HepG2 (cell line): ENCODE data around the gene SETD2. TPM values are rescaled to one million over a fixed set of nuclear protein-coding genes. Genes with fewer than 3 reads are reported as not detected.

Source experiments
- ARNT2 ChIP-seq: sonication (generic); formaldehyde crosslinking; IDR thresholded peaks from 2 replicates; pipeline ENCODE4 v1.8.0; 2022; ENCODE audit warnings: mild to moderate bottlenecking, low read depth, missing genetic modification reagents, moderate library complexity
- BRF2 ChIP-seq: sonication (generic); formaldehyde crosslinking; IDR thresholded peaks from 2 replicates; pipeline ENCODE4 v1.8.1; 2022; ENCODE audit warnings: mild to moderate bottlenecking, missing genetic modification reagents
- CC2D1A ChIP-seq: sonication (generic); formaldehyde crosslinking; IDR thresholded peaks from 2 replicates; pipeline ENCODE4 v1.8.1; 2023; ENCODE audit warnings: mild to moderate bottlenecking, missing genetic modification reagents
- HCFC1 ChIP-seq: fragments of 150-350 bp; IDR thresholded peaks from 2 replicates; pipeline ENCODE4 v1.6.1; 2014; ENCODE audit warnings: low read depth, low read length
- HNRNPUL1 ChIP-seq: fragments of 200-400 bp; formaldehyde crosslinking; IDR thresholded peaks from 2 replicates; pipeline ENCODE4 v1.6.1; 2017; ENCODE audit warnings: low read depth, mild to moderate bottlenecking, low read length, moderate library complexity
- NFIB ChIP-seq: sonication (generic); formaldehyde crosslinking; IDR thresholded peaks from 2 replicates; pipeline ENCODE4 v1.9.0; 2021; ENCODE audit warnings: missing genetic modification reagents, mild to moderate bottlenecking, borderline replicate concordance
- PAWR ChIP-seq: sonication (generic); formaldehyde crosslinking; IDR thresholded peaks from 2 replicates; pipeline ENCODE4 v1.4.0; 2020; ENCODE audit warnings: missing genetic modification reagents, mild to moderate bottlenecking, borderline replicate concordance
- POLR2A ChIP-seq, 2 experiments: IDR thresholded peaks; 2 replicates each; pipeline ENCODE4 v1.6.1; 2011; ENCODE audit warnings: low read depth in 2 of 2, low read length in 2 of 2, mild to moderate bottlenecking in 1 of 2, moderate library complexity in 1 of 2; ENCODE audit not compliant: insufficient read depth in 1 of 2
- SIN3A ChIP-seq: IDR thresholded peaks from 2 replicates; pipeline ENCODE4 v1.6.1; 2011; ENCODE audit warnings: low read depth, mild to moderate bottlenecking, control low read depth, low read length, borderline replicate concordance
- SNAPC2 ChIP-seq: sonication (generic); formaldehyde crosslinking; IDR thresholded peaks from 2 replicates; pipeline ENCODE4 v1.8.1; 2022; ENCODE audit warnings: mild to moderate bottlenecking, missing genetic modification reagents
- SOX6 ChIP-seq, 2 experiments: fragments of 450-650 bp in 1 of 2; sonication (generic) in 1 of 2; formaldehyde crosslinking in 1 of 2; IDR thresholded peaks; 2 replicates each; pipeline versions ENCODE4 v1.4.0 to v1.6.1; 2017 to 2020; ENCODE audit warnings: antibody characterized with exemption in 1 of 2, mild to moderate bottlenecking in 1 of 2, missing genetic modification reagents in 1 of 2
- THAP9 ChIP-seq: sonication (generic); formaldehyde crosslinking; IDR thresholded peaks from 2 replicates; pipeline ENCODE4; 2020; ENCODE audit warnings: missing genetic modification reagents, mild to moderate bottlenecking, borderline replicate concordance
- ZBTB38 ChIP-seq: sonication (generic); formaldehyde crosslinking; IDR thresholded peaks from 2 replicates; pipeline ENCODE4 v1.5.1; 2020; ENCODE audit warnings: mild to moderate bottlenecking, missing genetic modification reagents
- ZBTB42 ChIP-seq: sonication (generic); formaldehyde crosslinking; IDR thresholded peaks from 2 replicates; pipeline ENCODE4 v1.5.0; 2020; ENCODE audit warnings: mild to moderate bottlenecking, missing genetic modification reagents
- ZNF317 ChIP-seq: sonication (generic); formaldehyde crosslinking; IDR thresholded peaks from 2 replicates; pipeline ENCODE4 v1.5.0; 2020; ENCODE audit warnings: mild to moderate bottlenecking, missing genetic modification reagents
- ZNF496 ChIP-seq: sonication (generic); formaldehyde crosslinking; IDR thresholded peaks from 2 replicates; pipeline ENCODE4 v1.8.1; 2023; ENCODE audit warnings: mild to moderate bottlenecking, moderate library complexity, missing genetic modification reagents; ENCODE audit not compliant: insufficient replicate concordance
- ZNF724P ChIP-seq: sonication (generic); formaldehyde crosslinking; IDR thresholded peaks from 2 replicates; pipeline ENCODE4 v1.8.0; 2022; ENCODE audit warnings: missing genetic modification reagents, borderline replicate concordance
- ZXDC ChIP-seq: sonication (generic); formaldehyde crosslinking; IDR thresholded peaks from 2 replicates; pipeline ENCODE4 v1.5.0; 2020; ENCODE audit warnings: mild to moderate bottlenecking, missing genetic modification reagents
- polyA plus RNA-seq, 8 experiments: library from polyadenylated mRNA; depleted of rRNA in 3 of 8; stranded (reverse) in 7 of 8; unstranded in 1 of 8; fragments of >200 nt; fragmentation: Illumina TruSeq in 4 of 8; extraction: Trizol in 4 of 8; gene quantifications; 2 replicates each; pipeline versions ENCODE4 v1.2.1 to v1.2.3, GENCODE V29; 2011 to 2016; ENCODE audit warnings: low read depth in 4 of 8, missing spikeins in 1 of 8, mixed read lengths in 1 of 8; ENCODE audit not compliant: insufficient read depth in 1 of 8
- total RNA-seq, 5 experiments: library from RNA; depleted of rRNA; stranded (reverse); fragments of >200 nt; fragmentation: Illumina TruSeq; extraction: Trizol; gene quantifications; 2 replicates each; pipeline ENCODE4 v1.2.3, GENCODE V29; 2016; ENCODE audit warnings: low read depth in 1 of 5

SETD2 gene
- total and polyA plus RNA-seq, 2 of the 13 experiments (the other 11 are each of a cell fraction or from before 2014, with no cell fraction given): 14.2 to 24.2 TPM

- TF ChIP-seq ZXDC (CRISPR knock-in tag) (peak; percentile 45; the same call in 1 of the 2 replicates), PAWR (CRISPR knock-in tag) (no peak), HNRNPUL1 (no peak), ZBTB42 (peak; percentile 84; the same call in 1 of the 2 replicates), NFIB (CRISPR knock-in tag) (no peak), CC2D1A (no peak), ZNF317 (CRISPR knock-in tag) (no peak), POLR2A (IDR thresholded peaks at IDR 0.05; ENCODE audit: insufficient read depth in 1 of 2, low read depth in 2 of 2, low read length in 2 of 2) (peak in 1 of 2 experiments; percentile 85; a peak in 2 of 4 replicates), SOX6 (IDR thresholded peaks at IDR 0.05) (no peak), SOX6 (CRISPR knock-in tag; IDR thresholded peaks at IDR 0.05) (peak; percentile 46; the same call in 1 of the 2 replicates), BRF2 (CRISPR knock-in tag) (no peak), ZNF496 (CRISPR knock-in tag) (no peak), SNAPC2 (no peak), ZNF724P (CRISPR knock-in tag) (peak; percentile 81; the same call in 1 of the 2 replicates), ZBTB38 (CRISPR knock-in tag) (peak; percentile 90), SIN3A (0 out of 2 replicates have a peak, but pooled peaks have one; percentile 37), ARNT2 (CRISPR knock-in tag) (0 out of 2 replicates have a peak, but pooled peaks have one; percentile 38), THAP9 (CRISPR knock-in tag) (peak; percentile 85; the same call in 1 of the 2 replicates), HCFC1 (peak; percentile 3; the same call in 1 of the 2 replicates)
These were observed 187.4 kb downstream of the SETD2 start, which contains the start of gene CCDC12 (continued) for GRCh38 chr3:46976326-46977190.
